Measurements from ENCODE around the gene MID1IP1. TPM values are rescaled to one million over a fixed set of nuclear protein-coding genes. Genes with fewer than 3 reads are reported as not detected.
A peak's percentile ranks its signal among the peaks of the same experiment; 100 is the strongest.

The MID1IP1 gene
- total and polyA plus RNA-seq, 2 of the 13 experiments (the other 11 are each of a cell fraction or from before 2014, with no cell fraction given), result 35.7 to 36.1 TPM

- TF ChIP-seq MTF1 (CRISPR knock-in tag; IDR thresholded peaks at IDR 0.05) (no peak), HNRNPH1 (optimal IDR thresholded peaks at IDR 0.05; ENCODE audit: low read depth, low read length) (no peak), CHCHD3 (CRISPR knock-in tag; IDR thresholded peaks at IDR 0.05) (no peak), HNRNPLL (IDR thresholded peaks at IDR 0.05; ENCODE audit: low read depth, low read length, poor library complexity, severe bottlenecking) (peak; percentile 59), KLF15 (CRISPR knock-in tag; IDR thresholded peaks at IDR 0.05; ENCODE audit: borderline replicate concordance) (no peak), SALL2 (CRISPR knock-in tag; IDR thresholded peaks at IDR 0.05) (no peak), NPAS2 (CRISPR knock-in tag; IDR thresholded peaks at IDR 0.05; ENCODE audit: borderline replicate concordance) (no peak), ZNF780A (CRISPR knock-in tag; IDR thresholded peaks at IDR 0.05) (0 out of 2 replicates have a peak, but pooled peaks have one; percentile 30), ZNF619 (CRISPR knock-in tag; IDR thresholded peaks at IDR 0.05) (no peak), SRF (IDR thresholded peaks at IDR 0.05; ENCODE audit: low read depth, low read length) (no peak), ZNF639 (CRISPR knock-in tag; conservative IDR thresholded peaks at IDR 0.05) (no peak), TMF1 (CRISPR knock-in tag; IDR thresholded peaks at IDR 0.05; ENCODE audit: low read depth) (no peak), ZBTB39 (CRISPR knock-in tag; IDR thresholded peaks at IDR 0.05) (no peak), ZNF687 (CRISPR knock-in tag; IDR thresholded peaks at IDR 0.05) (peak; percentile 44), YEATS2 (CRISPR knock-in tag; IDR thresholded peaks at IDR 0.05; ENCODE audit: borderline replicate concordance) (no peak)
- TF ChIP-seq, protein P1, sequence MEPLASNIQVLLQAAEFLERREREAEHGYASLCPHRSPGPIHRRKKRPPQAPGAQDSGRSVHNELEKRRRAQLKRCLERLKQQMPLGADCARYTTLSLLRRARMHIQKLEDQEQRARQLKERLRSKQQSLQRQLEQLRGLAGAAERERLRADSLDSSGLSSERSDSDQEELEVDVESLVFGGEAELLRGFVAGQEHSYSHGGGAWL (CRISPR knock-in tag; IDR thresholded peaks at IDR 0.05), result no peak
- TF ChIP-seq, protein P2, sequence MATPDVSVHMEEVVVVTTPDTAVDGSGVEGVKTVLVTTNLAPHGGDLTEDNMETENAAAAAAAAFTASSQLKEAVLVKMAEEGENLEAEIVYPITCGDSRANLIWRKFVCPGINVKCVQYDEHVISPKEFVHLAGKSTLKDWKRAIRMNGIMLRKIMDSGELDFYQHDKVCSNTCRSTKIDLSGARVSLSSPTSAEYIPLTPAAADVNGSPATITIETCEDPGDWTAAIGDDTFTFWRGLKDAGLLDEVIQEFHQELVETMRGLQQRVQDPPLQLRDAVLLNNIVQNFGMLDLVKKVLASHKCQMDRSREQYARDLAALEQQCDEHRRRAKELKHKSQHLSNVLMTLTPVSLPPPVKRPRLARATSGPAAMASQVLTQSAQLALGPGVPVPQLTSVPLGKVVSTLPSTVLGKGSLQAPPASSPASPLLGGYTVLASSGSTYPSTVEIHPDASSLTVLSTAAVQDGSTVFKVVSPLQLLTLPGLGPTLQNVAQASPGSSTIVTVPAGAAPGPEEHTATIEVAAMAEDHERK (CRISPR knock-in tag; IDR thresholded peaks at IDR 0.05; ENCODE audit: low read depth), result no peak
- TF ChIP-seq, protein P3, sequence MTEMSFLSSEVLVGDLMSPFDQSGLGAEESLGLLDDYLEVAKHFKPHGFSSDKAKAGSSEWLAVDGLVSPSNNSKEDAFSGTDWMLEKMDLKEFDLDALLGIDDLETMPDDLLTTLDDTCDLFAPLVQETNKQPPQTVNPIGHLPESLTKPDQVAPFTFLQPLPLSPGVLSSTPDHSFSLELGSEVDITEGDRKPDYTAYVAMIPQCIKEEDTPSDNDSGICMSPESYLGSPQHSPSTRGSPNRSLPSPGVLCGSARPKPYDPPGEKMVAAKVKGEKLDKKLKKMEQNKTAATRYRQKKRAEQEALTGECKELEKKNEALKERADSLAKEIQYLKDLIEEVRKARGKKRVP (CRISPR knock-in tag; IDR thresholded peaks at IDR 0.05), result peak in 1 of 2 experiments; percentile 39; a peak in 1 of 4 replicates
Observed at GRCh38 chrX:38804682-38805431, 3.6 kb downstream of the MID1IP1 start (continued).
